ENCODE results near the gene LGI1.

DNA sequence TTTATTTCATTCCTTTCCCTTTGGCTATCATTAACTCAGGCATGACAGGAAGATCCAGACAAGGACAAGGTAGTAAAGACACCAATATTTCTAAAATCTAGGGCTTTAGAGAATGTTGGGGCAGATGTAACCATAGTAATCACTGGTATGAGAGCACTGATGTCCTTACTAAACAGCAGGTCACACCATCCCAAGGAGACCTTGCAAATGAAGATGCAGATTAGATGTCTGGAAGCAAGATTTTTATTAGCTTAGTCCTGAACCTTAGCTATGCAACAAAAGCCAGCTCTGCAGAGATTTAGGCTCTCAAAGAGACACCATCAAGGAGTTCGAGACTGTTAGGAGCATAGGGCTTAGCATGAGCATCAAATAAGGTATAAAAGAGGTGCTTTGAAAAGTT, 31.7 kb upstream of the LGI1 start:
- TF ChIP-seq, protein P1, sequence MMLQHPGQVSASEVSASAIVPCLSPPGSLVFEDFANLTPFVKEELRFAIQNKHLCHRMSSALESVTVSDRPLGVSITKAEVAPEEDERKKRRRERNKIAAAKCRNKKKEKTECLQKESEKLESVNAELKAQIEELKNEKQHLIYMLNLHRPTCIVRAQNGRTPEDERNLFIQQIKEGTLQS (CRISPR knock-in tag; conservative IDR thresholded peaks at IDR 0.05), result no peak
- TF ChIP-seq, protein P2, sequence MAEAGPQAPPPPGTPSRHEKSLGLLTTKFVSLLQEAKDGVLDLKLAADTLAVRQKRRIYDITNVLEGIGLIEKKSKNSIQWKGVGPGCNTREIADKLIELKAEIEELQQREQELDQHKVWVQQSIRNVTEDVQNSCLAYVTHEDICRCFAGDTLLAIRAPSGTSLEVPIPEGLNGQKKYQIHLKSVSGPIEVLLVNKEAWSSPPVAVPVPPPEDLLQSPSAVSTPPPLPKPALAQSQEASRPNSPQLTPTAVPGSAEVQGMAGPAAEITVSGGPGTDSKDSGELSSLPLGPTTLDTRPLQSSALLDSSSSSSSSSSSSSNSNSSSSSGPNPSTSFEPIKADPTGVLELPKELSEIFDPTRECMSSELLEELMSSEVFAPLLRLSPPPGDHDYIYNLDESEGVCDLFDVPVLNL (CRISPR knock-in tag; IDR thresholded peaks at IDR 0.05; ENCODE audit: borderline replicate concordance, low read depth), result no peak
- TF ChIP-seq, protein P3, sequence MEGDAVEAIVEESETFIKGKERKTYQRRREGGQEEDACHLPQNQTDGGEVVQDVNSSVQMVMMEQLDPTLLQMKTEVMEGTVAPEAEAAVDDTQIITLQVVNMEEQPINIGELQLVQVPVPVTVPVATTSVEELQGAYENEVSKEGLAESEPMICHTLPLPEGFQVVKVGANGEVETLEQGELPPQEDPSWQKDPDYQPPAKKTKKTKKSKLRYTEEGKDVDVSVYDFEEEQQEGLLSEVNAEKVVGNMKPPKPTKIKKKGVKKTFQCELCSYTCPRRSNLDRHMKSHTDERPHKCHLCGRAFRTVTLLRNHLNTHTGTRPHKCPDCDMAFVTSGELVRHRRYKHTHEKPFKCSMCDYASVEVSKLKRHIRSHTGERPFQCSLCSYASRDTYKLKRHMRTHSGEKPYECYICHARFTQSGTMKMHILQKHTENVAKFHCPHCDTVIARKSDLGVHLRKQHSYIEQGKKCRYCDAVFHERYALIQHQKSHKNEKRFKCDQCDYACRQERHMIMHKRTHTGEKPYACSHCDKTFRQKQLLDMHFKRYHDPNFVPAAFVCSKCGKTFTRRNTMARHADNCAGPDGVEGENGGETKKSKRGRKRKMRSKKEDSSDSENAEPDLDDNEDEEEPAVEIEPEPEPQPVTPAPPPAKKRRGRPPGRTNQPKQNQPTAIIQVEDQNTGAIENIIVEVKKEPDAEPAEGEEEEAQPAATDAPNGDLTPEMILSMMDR (IDR thresholded peaks at IDR 0.05), result no peak
- TF ChIP-seq SMAD3 (CRISPR knock-in tag; IDR thresholded peaks at IDR 0.05; ENCODE audit: borderline replicate concordance), result no peak
- TF ChIP-seq, protein P4, sequence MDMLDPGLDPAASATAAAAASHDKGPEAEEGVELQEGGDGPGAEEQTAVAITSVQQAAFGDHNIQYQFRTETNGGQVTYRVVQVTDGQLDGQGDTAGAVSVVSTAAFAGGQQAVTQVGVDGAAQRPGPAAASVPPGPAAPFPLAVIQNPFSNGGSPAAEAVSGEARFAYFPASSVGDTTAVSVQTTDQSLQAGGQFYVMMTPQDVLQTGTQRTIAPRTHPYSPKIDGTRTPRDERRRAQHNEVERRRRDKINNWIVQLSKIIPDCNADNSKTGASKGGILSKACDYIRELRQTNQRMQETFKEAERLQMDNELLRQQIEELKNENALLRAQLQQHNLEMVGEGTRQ (CRISPR knock-in tag; IDR thresholded peaks at IDR 0.05), result no peak
- no peak for TF ChIP-seq ZNF138 (CRISPR knock-in tag; conservative IDR thresholded peaks at IDR 0.05)
- no peak for TF ChIP-seq SP1 (CRISPR knock-in tag; conservative IDR thresholded peaks at IDR 0.05)
- TF ChIP-seq, protein P5, sequence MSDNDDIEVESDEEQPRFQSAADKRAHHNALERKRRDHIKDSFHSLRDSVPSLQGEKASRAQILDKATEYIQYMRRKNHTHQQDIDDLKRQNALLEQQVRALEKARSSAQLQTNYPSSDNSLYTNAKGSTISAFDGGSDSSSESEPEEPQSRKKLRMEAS (CRISPR knock-in tag; IDR thresholded peaks at IDR 0.05), result no peak
- TF ChIP-seq ZNF416 (CRISPR knock-in tag; IDR thresholded peaks at IDR 0.05), result no peak
- TF ChIP-seq ZBTB21 (CRISPR knock-in tag; IDR thresholded peaks at IDR 0.05; ENCODE audit: borderline replicate concordance), result no peak
- TF ChIP-seq, protein P6, sequence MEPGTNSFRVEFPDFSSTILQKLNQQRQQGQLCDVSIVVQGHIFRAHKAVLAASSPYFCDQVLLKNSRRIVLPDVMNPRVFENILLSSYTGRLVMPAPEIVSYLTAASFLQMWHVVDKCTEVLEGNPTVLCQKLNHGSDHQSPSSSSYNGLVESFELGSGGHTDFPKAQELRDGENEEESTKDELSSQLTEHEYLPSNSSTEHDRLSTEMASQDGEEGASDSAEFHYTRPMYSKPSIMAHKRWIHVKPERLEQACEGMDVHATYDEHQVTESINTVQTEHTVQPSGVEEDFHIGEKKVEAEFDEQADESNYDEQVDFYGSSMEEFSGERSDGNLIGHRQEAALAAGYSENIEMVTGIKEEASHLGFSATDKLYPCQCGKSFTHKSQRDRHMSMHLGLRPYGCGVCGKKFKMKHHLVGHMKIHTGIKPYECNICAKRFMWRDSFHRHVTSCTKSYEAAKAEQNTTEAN (CRISPR knock-in tag; IDR thresholded peaks at IDR 0.05), result no peak
- TF ChIP-seq, protein P7, sequence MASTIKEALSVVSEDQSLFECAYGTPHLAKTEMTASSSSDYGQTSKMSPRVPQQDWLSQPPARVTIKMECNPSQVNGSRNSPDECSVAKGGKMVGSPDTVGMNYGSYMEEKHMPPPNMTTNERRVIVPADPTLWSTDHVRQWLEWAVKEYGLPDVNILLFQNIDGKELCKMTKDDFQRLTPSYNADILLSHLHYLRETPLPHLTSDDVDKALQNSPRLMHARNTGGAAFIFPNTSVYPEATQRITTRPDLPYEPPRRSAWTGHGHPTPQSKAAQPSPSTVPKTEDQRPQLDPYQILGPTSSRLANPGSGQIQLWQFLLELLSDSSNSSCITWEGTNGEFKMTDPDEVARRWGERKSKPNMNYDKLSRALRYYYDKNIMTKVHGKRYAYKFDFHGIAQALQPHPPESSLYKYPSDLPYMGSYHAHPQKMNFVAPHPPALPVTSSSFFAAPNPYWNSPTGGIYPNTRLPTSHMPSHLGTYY (CRISPR knock-in tag; IDR thresholded peaks at IDR 0.05), result no peak
- no peak for TF ChIP-seq CBFB (CRISPR knock-in tag; IDR thresholded peaks at IDR 0.05; ENCODE audit: low read depth)
